ENCODE measurements around the gene RPL18. TPM values are rescaled to one million over a fixed set of nuclear protein-coding genes. Genes with fewer than 3 reads are reported as not detected.

RPL18 gene
- total RNA-seq, 4 donors from 2014 or later = 1,394 to 2,260 (median 1,686) TPM

DNA sequence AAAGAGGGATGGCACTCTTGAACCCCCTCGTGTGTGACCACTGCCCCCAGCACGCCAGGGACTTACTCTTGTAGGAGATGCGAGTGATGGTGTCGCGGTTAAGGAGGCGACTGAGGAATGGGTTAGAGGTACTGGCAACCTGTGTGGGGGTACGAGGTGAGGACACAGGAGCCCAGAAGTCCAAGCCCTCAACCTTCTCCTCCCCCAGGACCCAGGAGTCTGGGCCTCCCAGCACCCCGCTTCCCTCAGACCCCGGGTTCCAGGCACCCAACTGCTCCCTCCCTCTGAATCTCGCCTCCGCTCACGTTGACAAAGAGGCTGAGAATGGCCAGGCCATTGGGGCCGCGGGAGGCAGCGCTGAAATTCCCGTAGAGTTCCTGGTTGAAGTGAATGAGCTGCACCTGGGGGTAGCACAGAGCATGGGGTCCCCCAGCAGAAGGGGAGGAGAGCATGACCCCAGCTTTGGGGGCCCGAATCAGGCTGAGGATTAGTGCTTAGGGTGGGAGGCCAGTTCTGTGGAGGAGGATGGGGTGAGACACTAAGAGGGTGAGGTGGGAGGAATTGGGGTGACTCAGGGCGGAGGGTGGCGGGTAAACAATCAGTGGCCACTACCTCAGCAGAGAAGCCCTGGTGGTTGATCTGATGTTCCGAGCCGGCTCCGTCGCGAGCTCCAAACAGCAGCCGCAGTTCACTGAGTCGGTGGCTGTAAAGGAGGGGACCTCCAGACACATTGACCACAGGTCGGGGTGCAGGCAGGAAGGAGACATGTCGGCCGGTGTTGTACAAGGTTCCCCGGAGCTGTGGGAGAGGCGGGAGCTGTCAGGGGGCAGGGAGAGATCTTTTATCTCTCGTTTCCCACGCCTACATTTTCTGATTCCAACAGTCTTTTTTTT is 20.8 kb upstream of the RPL18 start:
- Histone ChIP-seq H3K4me1 (peaks cover 10 to 33% (median 22%) of the 10 kb centered on the region in 4 donors), H3K36me3 (no peaks in the 10 kb centered on the region), H3K4me3 (no peak overlapping the region), H3K27ac (no peak overlapping the region), H3K27me3 (no peaks in the 10 kb centered on the region), H3K9me3 (no peaks in the 10 kb centered on the region)
- in situ Hi-C loops (cut with MboI; ENCODE audit: low pct_ligation_motif_present in 1 of 4, low pct_unique_long_range_greater_than_20kb in 1 of 4, low sequenced_read_pairs in 3 of 4) = loop anchor here in 1 of 4 donors (10.0 kb wide), 1 partner anchor 105 kb away; the partner anchor contains the start of genes IZUMO1 and RASIP1
- DNase-seq = no peak
- 80 to 83% methylated on average over 7 to 33 of the region's 33 CpGs for WGBS, 2 donors (ENCODE audit: low coverage in 1 of 2)
- TF ChIP-seq EP300 (IDR thresholded peaks at IDR 0.05; ENCODE audit: low read depth) = no peak
- TF ChIP-seq POLR2A (IDR thresholded peaks at IDR 0.05) = no peak
- intact Hi-C loops (cut with DNase I; ENCODE audit: low total_unique reads) = no loop called here

DNA sequence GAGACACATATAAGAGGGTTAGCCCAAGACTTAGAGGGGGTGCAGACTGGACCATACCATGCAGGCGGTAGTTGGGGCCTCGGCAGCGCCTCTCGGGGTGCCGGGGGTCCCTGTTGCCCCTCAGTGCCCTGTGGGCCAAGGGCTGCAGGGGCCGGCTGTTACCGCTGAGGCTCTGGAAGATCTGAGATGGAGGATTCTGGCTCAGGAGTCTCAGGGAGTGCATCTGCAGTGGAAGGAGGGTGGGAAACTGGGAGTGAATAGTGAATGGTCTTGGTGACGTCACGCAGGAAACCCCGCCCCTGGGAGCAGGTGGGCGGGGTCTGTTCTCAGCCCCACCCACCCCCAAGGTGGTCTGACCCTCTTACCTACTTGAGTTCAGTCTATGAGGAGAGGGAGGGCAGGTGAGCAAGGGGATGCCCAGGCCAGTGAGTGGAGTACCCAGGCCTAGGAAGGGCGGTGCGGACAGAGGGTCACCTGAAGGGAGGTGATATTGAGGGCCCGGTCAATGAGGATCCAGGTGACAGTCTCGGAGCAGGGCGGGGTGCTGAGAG is 19.9 kb upstream of the RPL18 start:
- peak; percentile 24 for DNase-seq
- Histone ChIP-seq H3K27ac (peak overlapping the region; percentile 94 to 98 (median 97)), H3K4me1 (peaks cover 15 to 40% (median 27%) of the 10 kb centered on the region in 4 donors), H3K9me3 (no peaks in the 10 kb centered on the region), H3K36me3 (no peaks in the 10 kb centered on the region), H3K4me3 (peak overlapping the region in 1 of 4 donors; percentile 85), H3K27me3 (no peaks in the 10 kb centered on the region)
- WGBS, 2 donors (ENCODE audit: low coverage in 1 of 2) = 76% methylated on average over 16 of the region's 16 CpGs; no CpG with 5 or more reads in 1 of the 2 donors
- no peak for TF ChIP-seq EP300 (IDR thresholded peaks at IDR 0.05; ENCODE audit: low read depth)
- no peak for TF ChIP-seq POLR2A (IDR thresholded peaks at IDR 0.05)
- no peak for TF ChIP-seq POLR2AphosphoS5 (IDR thresholded peaks at IDR 0.05)
- TF ChIP-seq, protein P1, sequence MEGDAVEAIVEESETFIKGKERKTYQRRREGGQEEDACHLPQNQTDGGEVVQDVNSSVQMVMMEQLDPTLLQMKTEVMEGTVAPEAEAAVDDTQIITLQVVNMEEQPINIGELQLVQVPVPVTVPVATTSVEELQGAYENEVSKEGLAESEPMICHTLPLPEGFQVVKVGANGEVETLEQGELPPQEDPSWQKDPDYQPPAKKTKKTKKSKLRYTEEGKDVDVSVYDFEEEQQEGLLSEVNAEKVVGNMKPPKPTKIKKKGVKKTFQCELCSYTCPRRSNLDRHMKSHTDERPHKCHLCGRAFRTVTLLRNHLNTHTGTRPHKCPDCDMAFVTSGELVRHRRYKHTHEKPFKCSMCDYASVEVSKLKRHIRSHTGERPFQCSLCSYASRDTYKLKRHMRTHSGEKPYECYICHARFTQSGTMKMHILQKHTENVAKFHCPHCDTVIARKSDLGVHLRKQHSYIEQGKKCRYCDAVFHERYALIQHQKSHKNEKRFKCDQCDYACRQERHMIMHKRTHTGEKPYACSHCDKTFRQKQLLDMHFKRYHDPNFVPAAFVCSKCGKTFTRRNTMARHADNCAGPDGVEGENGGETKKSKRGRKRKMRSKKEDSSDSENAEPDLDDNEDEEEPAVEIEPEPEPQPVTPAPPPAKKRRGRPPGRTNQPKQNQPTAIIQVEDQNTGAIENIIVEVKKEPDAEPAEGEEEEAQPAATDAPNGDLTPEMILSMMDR (IDR thresholded peaks at IDR 0.05) = no peak
- intact Hi-C loops (cut with DNase I; ENCODE audit: low total_unique reads) (no loop called here), in situ Hi-C loops (cut with MboI; ENCODE audit: low pct_ligation_motif_present in 1 of 4, low pct_unique_long_range_greater_than_20kb in 1 of 4, low sequenced_read_pairs in 3 of 4) (no loop called here)

DNA sequence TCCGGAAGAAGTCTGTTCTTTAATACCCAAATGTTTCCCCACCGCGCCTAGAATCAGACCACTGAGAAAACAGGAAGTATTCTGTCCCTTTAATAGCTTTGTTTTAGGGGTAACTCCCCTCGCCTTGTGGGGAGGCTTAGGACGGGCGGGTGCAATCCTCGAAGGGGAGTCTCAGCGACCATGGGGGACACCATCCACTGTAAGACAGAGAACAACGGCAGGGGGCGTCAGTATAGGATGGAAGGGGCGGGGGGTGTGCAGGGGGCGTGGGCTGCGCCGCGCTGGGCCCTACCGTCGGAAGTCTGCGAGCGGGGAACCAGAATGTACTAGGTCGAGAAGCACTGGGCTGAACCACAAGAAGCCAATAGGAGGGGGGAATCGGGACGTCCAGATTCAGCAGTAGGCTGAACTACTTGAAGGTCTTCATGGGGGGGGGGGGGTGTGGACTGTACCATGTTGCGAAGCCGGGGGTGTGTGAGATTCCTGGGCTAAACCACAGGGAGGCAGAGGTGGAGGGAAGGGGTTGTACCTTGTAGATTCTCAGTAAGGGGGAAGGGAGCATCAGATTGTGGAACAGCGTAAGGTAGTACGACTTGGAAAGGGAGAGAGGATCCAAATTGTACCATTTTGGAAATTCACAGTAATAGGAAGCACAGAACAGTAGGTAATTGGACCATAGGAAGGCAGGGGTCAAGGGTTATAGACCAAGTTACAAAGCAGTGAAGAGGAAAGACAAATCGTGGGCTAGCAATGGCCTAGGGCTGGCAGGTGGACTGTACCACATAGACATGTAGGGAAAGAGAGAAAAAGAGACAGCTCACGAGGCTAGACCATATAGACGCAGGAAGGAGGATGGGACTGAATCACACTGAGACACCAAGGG is 19.2 kb upstream of the RPL18 start:
- Histone ChIP-seq H3K27me3 (no peaks in the 10 kb centered on the region), H3K4me3 (peak overlapping the region; percentile 11 to 85 (median 74)), H3K27ac (peak overlapping the region; percentile 94 to 98 (median 97)), H3K4me1 (peaks cover 22 to 47% (median 34%) of the 10 kb centered on the region in 4 donors), H3K9me3 (no peaks in the 10 kb centered on the region), H3K36me3 (no peaks in the 10 kb centered on the region)
- DNase-seq = peak; percentile 88
- TF ChIP-seq POLR2A (IDR thresholded peaks at IDR 0.05) = peak; percentile 80
- TF ChIP-seq POLR2AphosphoS5 (IDR thresholded peaks at IDR 0.05) = peak in 2 of 3 donors; percentile 76 to 84
- TF ChIP-seq EP300 (IDR thresholded peaks at IDR 0.05; ENCODE audit: low read depth) = no peak
- TF ChIP-seq, protein P1 (IDR thresholded peaks at IDR 0.05) = peak in 1 of 5 experiments; percentile 11
- in situ Hi-C loops (cut with MboI; ENCODE audit: low pct_ligation_motif_present in 1 of 4, low pct_unique_long_range_greater_than_20kb in 1 of 4, low sequenced_read_pairs in 3 of 4) (no loop called here), intact Hi-C loops (cut with DNase I; ENCODE audit: low total_unique reads) (no loop called here)
- WGBS, 2 donors (ENCODE audit: low coverage in 1 of 2) = 4 to 7% methylated on average over 4 to 29 of the region's 29 CpGs

DNA sequence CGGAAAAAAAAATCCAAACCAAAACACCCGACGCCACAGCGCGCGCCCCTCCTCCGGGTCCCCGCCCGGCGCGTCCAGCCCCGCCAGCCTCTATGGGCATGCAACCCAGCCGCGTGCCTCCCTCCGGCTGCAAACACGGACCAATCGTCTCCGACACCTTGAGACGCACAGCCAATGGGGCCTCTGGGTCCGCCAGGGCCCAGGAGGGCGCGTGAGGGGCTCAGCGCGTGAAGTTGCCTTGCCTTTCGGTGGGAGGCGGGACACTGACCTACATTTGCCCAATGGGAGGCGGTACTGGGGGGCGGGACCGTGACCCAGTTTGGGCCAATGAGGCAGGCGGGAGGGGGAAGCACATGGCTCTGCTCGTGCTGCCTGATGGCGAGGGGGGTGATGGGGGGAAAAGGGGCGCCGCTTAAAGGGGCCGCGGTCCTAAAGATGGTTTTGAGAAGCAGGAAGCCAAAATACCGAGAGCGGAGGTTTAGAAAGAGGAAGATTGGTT is 18.5 kb upstream of the RPL18 start:
- peak overlapping the region; percentile 94 to 98 (median 97) for H3K27ac ChIP-seq
- no peaks in the 10 kb centered on the region for H3K9me3 ChIP-seq
- no peaks in the 10 kb centered on the region for H3K36me3 ChIP-seq
- intact Hi-C loops (cut with DNase I; ENCODE audit: low total_unique reads) (no loop called here), in situ Hi-C loops (cut with MboI; ENCODE audit: low pct_ligation_motif_present in 1 of 4, low pct_unique_long_range_greater_than_20kb in 1 of 4, low sequenced_read_pairs in 3 of 4) (no loop called here)
- peak overlapping the region; percentile 11 to 85 (median 74) for H3K4me3 ChIP-seq
- WGBS, 2 donors (ENCODE audit: low coverage in 1 of 2) = 0% methylated on average over 7 to 27 of the region's 38 CpGs
- peaks cover 27 to 54% (median 41%) of the 10 kb centered on the region in 4 donors for H3K4me1 ChIP-seq
- H3K27me3 ChIP-seq = no peaks in the 10 kb centered on the region
- TF ChIP-seq, protein P1 (IDR thresholded peaks at IDR 0.05) = no peak
- TF ChIP-seq POLR2AphosphoS5 (IDR thresholded peaks at IDR 0.05) = peak; percentile 49 to 69 (median 65)
- DNase-seq = peak; percentile 99

All from transverse colon (tissue), 4 donors.